Measurements from ENCODE around the gene NAT14. TPM values are rescaled to one million over a fixed set of nuclear protein-coding genes. Genes with fewer than 3 reads are reported as not detected.

The NAT14 gene
- total RNA-seq, 1 experiment from 2014 or later, result 45.2 TPM

DNA sequence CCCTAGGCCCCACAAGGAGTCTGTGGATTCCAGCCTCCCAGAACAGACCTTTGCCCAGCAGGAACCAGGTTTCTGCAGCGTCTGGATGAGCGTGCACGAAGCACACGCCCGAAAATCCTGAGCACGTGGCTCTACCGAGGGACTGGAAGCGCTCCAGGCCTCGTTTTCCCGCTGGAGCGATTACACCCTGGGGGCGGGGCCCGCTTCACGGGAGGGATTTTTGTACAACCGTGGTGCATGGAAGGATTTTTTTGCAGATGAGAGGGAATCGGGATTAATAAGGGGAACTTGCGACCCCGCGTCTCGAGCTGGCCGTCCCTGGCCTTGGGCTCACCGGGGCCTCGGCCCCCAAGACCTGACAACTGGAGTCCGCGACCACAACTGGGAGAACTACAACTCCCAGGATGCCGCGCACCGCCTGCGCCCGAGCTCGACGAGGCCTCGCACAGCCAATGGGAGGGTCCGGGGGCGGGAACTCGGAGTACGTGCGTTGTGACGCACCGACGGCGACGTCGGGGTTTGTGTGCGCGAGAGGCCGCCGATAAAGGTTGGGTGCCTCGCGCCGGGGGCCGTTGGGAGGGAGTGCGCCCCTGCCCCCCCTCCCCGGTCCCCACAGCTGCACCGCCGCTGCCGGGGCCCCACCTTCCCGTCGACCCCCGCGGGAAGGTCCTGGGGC, 8.8 kb upstream of the NAT14 start, which contains the start of gene ZNF628:
Gene ZNF628, plus strand, starts transcription at position 518 of the 676 bp plus-strand sequence. CDS start 3,294 bp downstream, outside the sequence.
- intact Hi-C loops (cut with micrococcal nuclease; ENCODE audit: unreplicated experiment), result loop anchor here (2.0 kb wide), 1 partner anchor 15 kb away; the partner anchor contains the start of gene ISOC2
- no peaks in the 10 kb centered on the region for H3K27me3 ChIP-seq (replicated peaks; ENCODE audit: control insufficient read depth, insufficient read depth, low read length)
- DNase-seq, result peak; percentile 99
- CTCF ChIA-PET, result interaction anchor here (0.6 to 2.3 kb wide), 11 partner anchors 9 to 335 kb away, joined by 3 to 28 read pairs (median 3); partner anchors contain the start of genes ISOC2, NAT14 and ZNF784
- peak within 1 kb of the TSS; percentile 47 for H3K4me3 ChIP-seq (ENCODE audit: low read depth, low read length)
- POLR2A ChIA-PET, result interaction anchor here (0.5 to 2.6 kb wide), 30 partner anchors 9 to 407 kb away, joined by 3 to 32 read pairs (median 4); partner anchors contain the start of genes FIZ1, HSPBP1, ISOC2 and KMT5C
- H3K4me3 Mint-ChIP-seq (ENCODE audit: unreplicated experiment), result peak within 1 kb of the TSS; percentile 94
- no peaks in the 10 kb centered on the region for H3K9me3 Mint-ChIP-seq (ENCODE audit: unreplicated experiment)
- no peaks in the 10 kb centered on the region for H3K36me3 ChIP-seq (ENCODE audit: control insufficient read depth, insufficient read depth, low read length)
- H3K27me3 Mint-ChIP-seq (ENCODE audit: insufficient read depth, unreplicated experiment), result no peaks in the 10 kb centered on the region
- H3K4me1 ChIP-seq, result peaks cover 14% of the 10 kb centered on the region
- no TSS peak for BruUV-seq (replicated peaks)
- H3K4me1 Mint-ChIP-seq (ENCODE audit: low read depth, unreplicated experiment), result peaks cover 19% of the 10 kb centered on the region
- peaks cover 19% of the 10 kb centered on the region for H3K36me3 Mint-ChIP-seq (ENCODE audit: insufficient read depth, unreplicated experiment)
- H3K9me3 ChIP-seq, result no peaks in the 10 kb centered on the region
- TF ChIP-seq, protein P1, sequence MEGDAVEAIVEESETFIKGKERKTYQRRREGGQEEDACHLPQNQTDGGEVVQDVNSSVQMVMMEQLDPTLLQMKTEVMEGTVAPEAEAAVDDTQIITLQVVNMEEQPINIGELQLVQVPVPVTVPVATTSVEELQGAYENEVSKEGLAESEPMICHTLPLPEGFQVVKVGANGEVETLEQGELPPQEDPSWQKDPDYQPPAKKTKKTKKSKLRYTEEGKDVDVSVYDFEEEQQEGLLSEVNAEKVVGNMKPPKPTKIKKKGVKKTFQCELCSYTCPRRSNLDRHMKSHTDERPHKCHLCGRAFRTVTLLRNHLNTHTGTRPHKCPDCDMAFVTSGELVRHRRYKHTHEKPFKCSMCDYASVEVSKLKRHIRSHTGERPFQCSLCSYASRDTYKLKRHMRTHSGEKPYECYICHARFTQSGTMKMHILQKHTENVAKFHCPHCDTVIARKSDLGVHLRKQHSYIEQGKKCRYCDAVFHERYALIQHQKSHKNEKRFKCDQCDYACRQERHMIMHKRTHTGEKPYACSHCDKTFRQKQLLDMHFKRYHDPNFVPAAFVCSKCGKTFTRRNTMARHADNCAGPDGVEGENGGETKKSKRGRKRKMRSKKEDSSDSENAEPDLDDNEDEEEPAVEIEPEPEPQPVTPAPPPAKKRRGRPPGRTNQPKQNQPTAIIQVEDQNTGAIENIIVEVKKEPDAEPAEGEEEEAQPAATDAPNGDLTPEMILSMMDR (IDR thresholded peaks at IDR 0.05; ENCODE audit: insufficient read depth in 1 of 2, low read depth in 1 of 2, low read length in 1 of 2, severe bottlenecking in 1 of 2, unreplicated experiment in 1 of 2), result no peak
- peak within 1 kb of the TSS; percentile 99 for H3K27ac Mint-ChIP-seq (ENCODE audit: unreplicated experiment)

DNA sequence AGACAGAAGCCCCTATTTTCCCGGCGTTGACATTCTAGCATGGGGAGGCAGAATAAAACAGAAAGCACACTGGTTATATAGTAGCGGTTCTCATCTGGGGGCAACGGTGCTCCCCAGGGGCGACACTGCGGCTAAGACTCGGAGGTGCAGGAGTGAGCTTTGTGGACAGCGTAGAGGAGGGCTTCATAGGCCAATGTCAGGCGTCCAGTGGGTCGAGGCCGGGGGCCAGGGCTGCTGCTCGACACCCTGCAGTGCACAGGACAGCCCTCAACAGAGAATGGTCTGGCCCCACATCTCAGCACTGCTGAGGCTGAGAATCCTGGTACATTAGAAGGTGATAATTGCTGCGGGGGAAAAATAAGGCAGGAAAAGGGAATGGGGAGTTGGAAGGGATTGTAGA, 7.1 kb upstream of the NAT14 start:
- H3K27ac Mint-ChIP-seq (ENCODE audit: unreplicated experiment), result peak overlapping the region; percentile 36
- H3K36me3 ChIP-seq (ENCODE audit: control insufficient read depth, insufficient read depth, low read length), result no peaks in the 10 kb centered on the region
- CTCF ChIA-PET, result no interaction called here
- H3K9me3 Mint-ChIP-seq (ENCODE audit: unreplicated experiment), result no peaks in the 10 kb centered on the region
- H3K4me3 ChIP-seq (ENCODE audit: low read depth, low read length), result peak overlapping the region; percentile 47
- intact Hi-C loops (cut with micrococcal nuclease; ENCODE audit: unreplicated experiment), result loop anchor here (2.0 kb wide), 1 partner anchor 17 kb away; the partner anchor contains the start of gene ISOC2
- DNase-seq, result no peak
- H3K36me3 Mint-ChIP-seq (ENCODE audit: insufficient read depth, unreplicated experiment), result peaks cover 19% of the 10 kb centered on the region
- no TSS peak for BruUV-seq (replicated peaks)
- POLR2A ChIA-PET, result interaction anchor here (2.6 kb wide), 1 partner anchor 16 kb away, joined by 32 read pairs; the partner anchor contains the start of gene ISOC2
- H3K4me1 ChIP-seq, result peaks cover 14% of the 10 kb centered on the region
- peaks cover 19% of the 10 kb centered on the region for H3K4me1 Mint-ChIP-seq (ENCODE audit: low read depth, unreplicated experiment)
- H3K27me3 Mint-ChIP-seq (ENCODE audit: insufficient read depth, unreplicated experiment), result no peaks in the 10 kb centered on the region
- peak overlapping the region; percentile 94 for H3K4me3 Mint-ChIP-seq (ENCODE audit: unreplicated experiment)
- H3K9me3 ChIP-seq, result no peaks in the 10 kb centered on the region
- H3K27me3 ChIP-seq (replicated peaks; ENCODE audit: control insufficient read depth, insufficient read depth, low read length), result no peaks in the 10 kb centered on the region
- TF ChIP-seq, protein P1 (IDR thresholded peaks at IDR 0.05; ENCODE audit: insufficient read depth in 1 of 2, low read depth in 1 of 2, low read length in 1 of 2, severe bottlenecking in 1 of 2, unreplicated experiment in 1 of 2), result no peak

DNA sequence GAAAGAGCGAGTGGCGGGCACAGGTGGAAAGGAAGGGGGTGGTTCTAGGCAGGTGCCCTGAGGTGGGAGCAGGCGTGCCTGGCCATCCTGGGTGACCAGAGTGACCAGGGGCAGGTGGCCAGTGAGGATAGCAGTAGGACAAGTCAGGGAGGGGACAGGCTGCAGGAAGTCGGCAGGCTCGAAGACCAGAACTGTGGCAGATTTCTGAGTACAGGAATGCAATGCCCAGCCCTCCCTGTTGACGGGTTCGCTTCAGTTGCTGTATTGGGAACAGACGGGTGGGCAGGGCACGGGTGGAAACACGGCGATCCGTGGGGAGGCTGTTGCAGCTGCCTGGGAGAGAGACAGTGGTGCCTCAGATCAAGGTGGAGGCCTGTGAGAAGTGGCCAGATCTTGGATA, 6.6 kb upstream of the NAT14 start:
- Mint-ChIP-seq H3K27me3 (ENCODE audit: insufficient read depth, unreplicated experiment) (no peaks in the 10 kb centered on the region), H3K27ac (ENCODE audit: unreplicated experiment) (peak overlapping the region; percentile 36), H3K4me1 (ENCODE audit: low read depth, unreplicated experiment) (peaks cover 19% of the 10 kb centered on the region), H3K9me3 (ENCODE audit: unreplicated experiment) (no peaks in the 10 kb centered on the region), H3K4me3 (ENCODE audit: unreplicated experiment) (peak overlapping the region; percentile 94), H3K36me3 (ENCODE audit: insufficient read depth, unreplicated experiment) (peaks cover 19% of the 10 kb centered on the region)
- Histone ChIP-seq H3K27me3 (replicated peaks; ENCODE audit: control insufficient read depth, insufficient read depth, low read length) (no peaks in the 10 kb centered on the region), H3K9me3 (no peaks in the 10 kb centered on the region), H3K4me3 (ENCODE audit: low read depth, low read length) (no peak overlapping the region), H3K36me3 (ENCODE audit: control insufficient read depth, insufficient read depth, low read length) (no peaks in the 10 kb centered on the region), H3K4me1 (peaks cover 14% of the 10 kb centered on the region)
- BruUV-seq (replicated peaks), result no TSS peak
- ChIA-PET POLR2A (no interaction called here), CTCF (no interaction called here)
- TF ChIP-seq, protein P1 (IDR thresholded peaks at IDR 0.05; ENCODE audit: insufficient read depth in 1 of 2, low read depth in 1 of 2, low read length in 1 of 2, severe bottlenecking in 1 of 2, unreplicated experiment in 1 of 2), result no peak
- DNase-seq, result no peak
- intact Hi-C loops (cut with micrococcal nuclease; ENCODE audit: unreplicated experiment), result no loop called here

Data from Caco-2 (cell line).